HG03558 (cell line): ENCODE measurements around the gene KIAA1328.

ENCODE experiments used
- ATAC-seq: cut with Tn5 transposase; IDR thresholded peaks from one replicate; pipeline ENCODE4 v1.9.1; 2021; ENCODE audit warnings: moderate number of reproducible peaks; ENCODE audit not compliant: unreplicated experiment; ENCODE audit errors: extremely low read depth

The KIAA1328 gene

DNA sequence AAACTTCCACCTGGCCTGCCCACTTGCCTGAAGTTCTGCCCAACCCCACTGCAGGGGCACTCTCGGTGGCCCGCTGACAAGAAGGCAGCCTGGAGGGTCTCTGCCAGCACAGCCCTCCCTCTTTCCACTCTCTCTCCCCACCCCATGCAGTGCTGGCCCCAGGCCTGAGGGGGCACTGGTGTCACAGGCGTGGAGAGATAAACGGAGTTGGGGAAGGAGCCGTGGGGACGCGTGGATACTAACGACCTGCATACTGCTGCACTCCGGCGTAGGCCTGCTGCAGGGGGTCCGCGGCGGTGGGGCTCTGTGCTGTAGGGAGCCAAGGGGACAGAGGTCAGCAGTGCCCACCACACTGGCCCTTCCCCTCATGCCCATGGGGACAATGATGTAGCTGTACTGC, 437.4 kb downstream of the KIAA1328 start:
- ATAC-seq, result no peak

DNA sequence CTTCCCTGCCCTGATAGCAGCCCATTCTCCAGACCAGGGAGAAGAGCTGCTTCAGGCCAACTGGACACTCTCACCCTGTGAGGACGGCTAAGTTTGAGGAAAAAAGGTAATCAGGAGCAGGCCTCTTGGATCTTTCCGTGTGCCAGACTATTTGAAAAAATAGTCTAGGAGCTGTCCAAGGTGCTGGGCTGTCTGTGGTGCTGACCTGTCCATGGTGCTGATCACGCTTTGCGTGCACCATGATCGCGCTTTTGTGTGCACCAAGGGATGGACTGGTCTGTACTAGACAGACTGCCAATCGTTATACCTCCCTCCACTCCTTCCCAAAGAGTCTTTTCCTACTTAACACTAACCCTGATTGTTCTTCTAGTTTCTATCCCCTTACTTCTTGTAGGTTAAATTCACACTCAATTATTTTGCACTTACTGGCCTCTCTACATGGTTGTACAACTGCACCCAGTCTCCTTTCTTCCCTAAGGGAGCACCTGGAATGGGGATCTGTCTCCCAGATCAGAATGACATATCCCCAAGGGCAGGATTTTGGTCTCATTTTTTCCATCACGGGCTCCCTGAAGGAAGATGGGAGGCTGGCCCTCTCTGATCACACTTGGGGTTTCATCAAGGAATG, 441.2 kb downstream of the KIAA1328 start:
- ATAC-seq, result no peak

GRCh38 chr18:37270666-37271052, 441.7 kb downstream of the KIAA1328 start:
- no peak for ATAC-seq

DNA sequence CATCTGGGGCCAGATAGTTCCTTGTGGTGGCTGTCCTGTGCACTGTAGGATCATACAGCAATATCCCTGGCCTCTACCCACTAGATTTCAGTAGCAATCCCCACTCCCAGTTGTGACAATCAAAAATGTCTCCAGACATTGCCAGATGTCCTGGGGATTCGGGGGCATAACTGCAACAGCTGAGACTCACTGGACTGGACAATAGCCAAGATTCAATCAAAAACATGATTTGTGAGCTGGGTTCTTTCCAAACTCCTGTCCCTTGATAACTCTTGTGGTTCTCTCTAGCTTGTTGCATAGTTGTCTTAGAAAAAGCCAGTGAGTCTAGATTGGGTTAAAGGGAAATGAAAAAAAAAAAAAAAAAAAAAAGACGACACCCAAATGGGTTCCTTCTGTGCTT, 443.3 kb downstream of the KIAA1328 start:
- no peak for ATAC-seq

DNA sequence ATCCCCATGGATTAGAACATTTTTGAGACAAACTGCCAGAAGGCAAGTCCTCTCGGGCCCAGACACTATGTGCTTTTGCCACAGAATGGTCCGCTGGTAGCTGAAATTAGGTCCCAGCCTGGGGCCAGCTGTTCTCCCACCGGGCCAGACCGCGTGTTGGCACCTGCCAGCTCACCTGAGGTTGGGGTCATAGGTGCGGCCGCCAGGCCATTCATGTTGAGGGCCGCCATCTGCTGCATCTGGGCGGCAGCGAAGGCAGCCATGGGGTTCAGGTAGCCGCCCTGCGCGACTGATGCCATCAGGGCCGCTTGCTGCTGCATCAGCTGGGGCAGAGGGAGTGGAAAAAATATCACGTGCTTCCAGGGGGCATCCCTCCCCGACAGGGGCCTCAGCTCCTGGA, 443.9 kb downstream of the KIAA1328 start:
- no peak for ATAC-seq

GRCh38 chr18:37274309-37275236, 445.6 kb downstream of the KIAA1328 start:
- ATAC-seq, result no peak

DNA sequence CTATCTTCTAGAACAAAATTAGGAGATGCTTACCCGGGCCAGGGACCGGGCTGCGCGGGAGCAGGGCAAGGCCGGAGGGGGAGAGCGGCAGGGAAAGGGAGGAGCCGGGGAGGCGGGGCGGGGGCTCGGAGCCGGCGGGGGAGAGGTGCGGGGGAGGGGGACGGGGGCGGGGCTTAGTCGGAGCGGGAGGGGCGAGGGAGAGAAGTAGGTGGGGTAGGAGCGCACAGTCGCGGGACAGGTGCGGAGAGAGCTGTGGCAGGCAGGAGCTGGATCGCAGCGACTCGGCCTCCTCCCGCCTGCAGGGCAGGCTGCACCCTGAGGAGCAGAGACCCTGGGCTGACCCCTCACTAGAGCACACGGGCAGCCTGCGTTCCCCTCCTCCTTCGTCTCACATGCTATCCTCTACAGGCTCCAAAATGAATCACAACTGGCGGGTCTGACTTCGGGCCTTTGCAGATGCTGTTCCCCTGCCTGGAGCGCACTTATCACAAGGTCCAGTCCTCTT, 446.4 kb downstream of the KIAA1328 start:
- ATAC-seq, result no peak

DNA sequence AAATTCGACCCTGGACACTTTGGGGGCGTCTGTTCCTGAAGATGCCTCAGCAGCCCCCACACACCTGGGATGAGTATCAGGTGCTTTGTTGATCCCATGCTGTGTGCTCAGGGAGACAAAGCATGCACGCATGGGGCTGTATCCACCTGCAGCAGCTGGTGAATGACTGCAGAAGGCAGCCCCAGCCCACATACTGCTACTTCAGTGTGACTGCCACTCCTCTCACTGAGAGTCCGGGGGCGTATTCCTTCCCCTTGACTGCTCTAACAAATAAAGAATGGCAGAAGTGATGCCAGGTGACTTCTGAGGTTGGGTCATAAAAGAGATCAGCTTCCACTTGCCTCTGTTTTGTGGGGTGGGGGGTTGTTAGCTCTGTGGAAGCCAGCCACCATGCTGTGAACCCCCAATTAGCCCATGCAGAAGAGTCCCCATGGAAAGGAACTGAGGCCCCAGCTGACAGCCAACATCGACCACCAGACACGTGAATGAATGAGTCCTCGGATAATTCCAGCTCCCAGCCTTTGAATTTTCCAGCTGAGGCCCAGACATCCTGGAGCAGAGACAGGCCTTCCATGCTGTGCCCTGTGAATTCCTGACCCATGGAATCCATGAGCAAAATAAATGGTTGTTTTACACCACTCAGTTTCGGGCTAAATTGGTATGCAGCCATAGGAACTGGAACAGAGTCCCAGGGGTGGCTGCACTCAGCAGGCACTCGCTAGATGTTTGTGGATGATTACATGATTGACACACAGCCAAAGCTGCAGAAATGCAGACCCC, 447.4 kb downstream of the KIAA1328 start:
- ATAC-seq, result no peak

DNA sequence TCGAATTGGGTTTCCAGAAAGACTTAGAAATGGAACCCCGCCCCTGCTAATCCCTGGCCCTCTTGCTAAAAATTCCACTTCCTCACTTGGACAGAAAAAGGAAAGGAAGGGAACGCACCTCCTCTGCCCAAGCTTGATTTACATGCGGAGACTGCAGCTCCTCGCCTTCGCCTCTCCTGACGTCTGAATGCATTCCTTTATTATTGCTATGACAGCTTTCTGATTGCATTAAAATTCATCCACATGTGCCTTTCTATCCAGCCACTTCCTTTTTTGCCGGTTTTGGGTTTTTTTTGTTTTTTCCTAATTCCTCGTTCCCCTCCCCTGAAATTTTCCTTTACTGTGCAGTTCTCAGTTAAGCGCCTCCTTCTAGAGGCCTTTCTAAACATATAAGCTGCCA, 448.9 kb downstream of the KIAA1328 start:
- no peak for ATAC-seq
